Measurements from ENCODE around the gene RANBP1. TPM values are rescaled to one million over a fixed set of nuclear protein-coding genes. Genes with fewer than 3 reads are reported as not detected.

The RANBP1 gene
- total and polyA plus RNA-seq, 12 donors: 63.3 to 346 (median 126) TPM

DNA sequence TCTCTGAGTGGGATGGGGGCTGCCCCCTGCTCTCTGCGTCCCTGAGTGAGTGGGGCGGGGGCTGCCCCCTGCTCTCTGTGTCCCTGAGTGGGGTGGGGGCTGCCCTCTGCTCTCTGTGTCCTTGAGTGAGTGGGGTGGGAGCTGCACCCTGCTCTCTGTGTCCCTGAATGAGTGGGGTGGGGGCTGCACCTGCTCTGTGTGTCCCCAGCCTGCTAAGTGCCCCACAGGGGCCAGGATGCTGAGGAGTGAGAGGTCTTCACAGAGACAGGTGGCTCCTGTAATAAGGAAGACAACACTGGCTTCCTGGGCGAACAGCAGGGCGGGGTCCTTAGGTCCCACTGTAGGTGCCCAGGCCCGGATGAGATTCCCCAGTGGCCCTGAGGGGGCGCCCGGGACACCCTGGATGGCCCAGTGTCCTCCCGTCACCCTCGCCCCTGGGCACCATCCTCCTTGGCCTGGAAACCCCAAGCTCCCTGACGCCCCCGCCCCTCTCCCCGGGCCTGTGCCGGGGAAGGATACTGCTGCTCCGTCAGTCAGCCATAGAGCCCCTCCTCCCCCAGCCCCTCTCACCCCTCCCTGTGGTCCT is 38.8 kb downstream of the RANBP1 start:
- TF ChIP-seq, protein P1, sequence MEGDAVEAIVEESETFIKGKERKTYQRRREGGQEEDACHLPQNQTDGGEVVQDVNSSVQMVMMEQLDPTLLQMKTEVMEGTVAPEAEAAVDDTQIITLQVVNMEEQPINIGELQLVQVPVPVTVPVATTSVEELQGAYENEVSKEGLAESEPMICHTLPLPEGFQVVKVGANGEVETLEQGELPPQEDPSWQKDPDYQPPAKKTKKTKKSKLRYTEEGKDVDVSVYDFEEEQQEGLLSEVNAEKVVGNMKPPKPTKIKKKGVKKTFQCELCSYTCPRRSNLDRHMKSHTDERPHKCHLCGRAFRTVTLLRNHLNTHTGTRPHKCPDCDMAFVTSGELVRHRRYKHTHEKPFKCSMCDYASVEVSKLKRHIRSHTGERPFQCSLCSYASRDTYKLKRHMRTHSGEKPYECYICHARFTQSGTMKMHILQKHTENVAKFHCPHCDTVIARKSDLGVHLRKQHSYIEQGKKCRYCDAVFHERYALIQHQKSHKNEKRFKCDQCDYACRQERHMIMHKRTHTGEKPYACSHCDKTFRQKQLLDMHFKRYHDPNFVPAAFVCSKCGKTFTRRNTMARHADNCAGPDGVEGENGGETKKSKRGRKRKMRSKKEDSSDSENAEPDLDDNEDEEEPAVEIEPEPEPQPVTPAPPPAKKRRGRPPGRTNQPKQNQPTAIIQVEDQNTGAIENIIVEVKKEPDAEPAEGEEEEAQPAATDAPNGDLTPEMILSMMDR (IDR thresholded peaks at IDR 0.05): no peak
- no peak for TF ChIP-seq POLR2A (IDR thresholded peaks at IDR 0.05)
- intact Hi-C loops (cut with DNase I): loop anchor here in 1 of 2 donors (5.0 kb wide), 1 partner anchor 118 kb away; no protein-coding TSS in a partner anchor
- no peak overlapping the region for H3K4me3 ChIP-seq
- H3K36me3 ChIP-seq (replicated peaks in 1 of 2): no peaks in the 10 kb centered on the region
- 56 to 72% (median 60%) methylated on average over 4 to 14 of the region's 14 CpGs for WGBS, 4 donors
- H3K4me1 ChIP-seq (replicated peaks in 1 of 2): peaks cover 0 to 7% of the 10 kb centered on the region in 2 donors
- H3K27me3 ChIP-seq: no peaks in the 10 kb centered on the region
- no peak for DNase-seq
- no peak overlapping the region for H3K27ac ChIP-seq
- no peaks in the 10 kb centered on the region for H3K9me3 ChIP-seq (replicated peaks in 1 of 3)

DNA sequence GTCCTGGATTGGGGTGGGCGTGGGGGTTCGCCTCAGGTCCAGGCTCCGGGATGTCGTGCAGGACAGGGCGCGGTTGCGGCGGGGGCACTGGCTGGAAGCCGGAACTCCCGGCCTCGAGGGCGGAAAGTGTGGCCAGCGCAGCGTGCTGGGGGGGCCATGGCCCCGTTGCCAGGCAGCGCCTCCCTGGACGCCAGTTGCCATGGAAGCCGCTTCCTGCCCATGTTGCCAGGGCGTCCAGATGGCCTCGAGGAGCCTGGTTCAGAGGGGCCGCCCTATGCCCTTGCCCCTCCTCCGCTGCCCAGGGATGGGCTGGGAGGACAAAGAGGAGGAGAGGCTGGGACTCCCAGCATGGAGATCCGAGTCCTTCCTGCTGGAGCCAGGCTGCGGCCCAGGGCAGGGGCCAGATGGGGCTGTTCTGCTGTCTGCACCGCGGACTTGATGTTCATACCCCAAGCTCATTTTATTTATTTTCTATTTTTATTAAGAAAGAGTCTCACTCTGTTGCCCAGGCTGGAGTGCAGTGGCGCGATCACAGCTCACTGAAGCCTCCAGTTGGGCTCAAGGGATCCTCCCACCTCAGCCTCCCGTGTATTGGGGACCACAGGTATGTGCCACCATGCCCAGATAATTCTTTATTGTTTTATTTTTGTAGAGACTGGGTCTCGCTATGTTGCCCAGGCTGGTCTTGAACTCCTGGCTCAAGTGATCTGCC is 39.6 kb downstream of the RANBP1 start:
- H3K27me3 ChIP-seq: no peaks in the 10 kb centered on the region
- TF ChIP-seq POLR2A (IDR thresholded peaks at IDR 0.05): no peak
- TF ChIP-seq, protein P1 (IDR thresholded peaks at IDR 0.05): no peak
- no peak overlapping the region for H3K27ac ChIP-seq
- no peaks in the 10 kb centered on the region for H3K9me3 ChIP-seq (replicated peaks in 1 of 3)
- intact Hi-C loops (cut with DNase I): loop anchor here (2.0 to 5.0 kb wide), 2 partner anchors 117 to 129 kb away; no protein-coding TSS in a partner anchor
- H3K4me3 ChIP-seq: no peak overlapping the region
- peaks cover 0 to 7% of the 10 kb centered on the region in 2 donors for H3K4me1 ChIP-seq (replicated peaks in 1 of 2)
- DNase-seq: peak in 6 of 7 donors; percentile 57 to 84 (median 60)
- no peaks in the 10 kb centered on the region for H3K36me3 ChIP-seq (replicated peaks in 1 of 2)
- 44 to 61% (median 52%) methylated on average over 10 to 30 of the region's 30 CpGs for WGBS, 4 donors

GRCh38 chr22:20156042-20156389 is 40.1 kb downstream of the RANBP1 start:
- no peaks in the 10 kb centered on the region for H3K9me3 ChIP-seq (replicated peaks in 1 of 3)
- intact Hi-C loops (cut with DNase I): loop anchor here (2.0 to 5.0 kb wide), 2 partner anchors 116 to 129 kb away; no protein-coding TSS in a partner anchor
- H3K4me3 ChIP-seq: no peak overlapping the region
- H3K27ac ChIP-seq: peak overlapping the region in 1 of 5 donors; percentile 23
- no peak for TF ChIP-seq POLR2A (IDR thresholded peaks at IDR 0.05)
- TF ChIP-seq, protein P1 (IDR thresholded peaks at IDR 0.05): no peak
- H3K27me3 ChIP-seq: no peaks in the 10 kb centered on the region
- no peak for DNase-seq
- WGBS, 4 donors: 50 to 73% (median 56%) methylated on average over 4 to 7 of the region's 7 CpGs
- no peaks in the 10 kb centered on the region for H3K36me3 ChIP-seq (replicated peaks in 1 of 2)
- peaks cover 0 to 7% of the 10 kb centered on the region in 2 donors for H3K4me1 ChIP-seq (replicated peaks in 1 of 2)

DNA sequence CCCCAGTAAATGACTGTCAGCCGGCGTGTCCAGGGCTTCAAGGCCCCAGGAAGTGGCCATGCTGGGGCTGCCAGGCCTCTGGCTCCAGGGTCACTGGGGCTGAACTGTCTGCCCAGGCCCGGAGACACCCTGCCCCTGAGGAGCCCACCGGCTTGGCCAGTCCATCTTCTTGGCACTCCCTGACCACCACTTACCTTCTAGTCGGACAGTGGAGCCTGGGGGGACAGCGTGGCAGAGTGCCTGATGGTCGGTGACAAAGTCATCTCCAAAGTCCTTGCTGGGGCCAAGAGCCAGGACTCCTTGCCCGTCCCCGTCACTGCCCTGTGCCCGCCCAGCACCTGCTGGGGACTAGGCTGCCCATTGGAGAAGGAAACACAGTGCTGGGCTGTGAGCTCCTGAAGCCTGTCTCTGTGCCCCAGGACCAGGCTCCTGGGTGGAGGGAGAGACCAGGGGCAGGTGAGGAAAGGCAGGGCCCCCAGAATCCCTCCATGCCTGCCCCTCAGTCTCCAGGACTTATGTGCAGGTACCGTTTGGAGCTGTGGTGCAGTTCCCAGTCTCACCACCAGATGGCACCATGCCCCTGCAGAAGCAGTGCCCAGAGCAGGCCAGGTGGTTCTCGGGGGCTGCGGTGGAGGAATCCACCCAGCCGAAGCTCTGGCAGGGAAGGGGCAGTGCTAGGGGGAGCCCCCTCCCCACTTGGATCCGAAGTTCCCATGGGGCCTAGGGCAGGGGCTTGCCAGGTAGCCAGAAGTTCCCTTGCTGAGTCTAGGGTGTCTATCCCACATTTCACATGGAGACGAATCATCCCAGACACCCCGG is 40.9 kb downstream of the RANBP1 start:
- intact Hi-C loops (cut with DNase I): loop anchor here (2.0 to 5.0 kb wide), 2 partner anchors 115 to 128 kb away; no protein-coding TSS in a partner anchor
- no peaks in the 10 kb centered on the region for H3K27me3 ChIP-seq
- no peaks in the 10 kb centered on the region for H3K36me3 ChIP-seq (replicated peaks in 1 of 2)
- peak; percentile 69 to 96 (median 90) for DNase-seq
- TF ChIP-seq, protein P1 (IDR thresholded peaks at IDR 0.05): peak; percentile 99 to 100 (median 100)
- no peak for TF ChIP-seq POLR2A (IDR thresholded peaks at IDR 0.05)
- H3K4me3 ChIP-seq: no peak overlapping the region
- no peaks in the 10 kb centered on the region for H3K9me3 ChIP-seq (replicated peaks in 1 of 3)
- peaks cover 0 to 7% of the 10 kb centered on the region in 2 donors for H3K4me1 ChIP-seq (replicated peaks in 1 of 2)
- peak overlapping the region in 2 of 5 donors; percentile 57 to 74 for H3K27ac ChIP-seq
- 3 to 33% (median 27%) methylated on average over 5 to 17 of the region's 17 CpGs for WGBS, 4 donors

All from adrenal gland (tissue), 12 donors.